D721Med (cell line): Measurements from ENCODE around the gene RNF34.

Experiments
- DNase-seq: peaks from one replicate; pipeline ENCODE4 v3.0.0; 2011; ENCODE audit warnings: low spot score; ENCODE audit not compliant: insufficient read length
- FAIRE-seq: peaks from 2 replicates; lab custom pipeline; 2011; peaks lifted over from hg19 to GRCh38; lab: Jason Lieb, UNC
- TF ChIP-seq, protein P1 (sequence below): IDR thresholded peaks from 2 replicates; pipeline ENCODE4 v1.5.1; 2012; ENCODE audit warnings: mild to moderate bottlenecking, control low read depth; ENCODE audit not compliant: insufficient read depth; ENCODE audit errors: missing control alignments

Gene RNF34

GRCh38 chr12:121440768-121441167, 40.9 kb downstream of the RNF34 start:
- DNase-seq (no peak), FAIRE-seq (no peak)
- TF ChIP-seq, protein P1, sequence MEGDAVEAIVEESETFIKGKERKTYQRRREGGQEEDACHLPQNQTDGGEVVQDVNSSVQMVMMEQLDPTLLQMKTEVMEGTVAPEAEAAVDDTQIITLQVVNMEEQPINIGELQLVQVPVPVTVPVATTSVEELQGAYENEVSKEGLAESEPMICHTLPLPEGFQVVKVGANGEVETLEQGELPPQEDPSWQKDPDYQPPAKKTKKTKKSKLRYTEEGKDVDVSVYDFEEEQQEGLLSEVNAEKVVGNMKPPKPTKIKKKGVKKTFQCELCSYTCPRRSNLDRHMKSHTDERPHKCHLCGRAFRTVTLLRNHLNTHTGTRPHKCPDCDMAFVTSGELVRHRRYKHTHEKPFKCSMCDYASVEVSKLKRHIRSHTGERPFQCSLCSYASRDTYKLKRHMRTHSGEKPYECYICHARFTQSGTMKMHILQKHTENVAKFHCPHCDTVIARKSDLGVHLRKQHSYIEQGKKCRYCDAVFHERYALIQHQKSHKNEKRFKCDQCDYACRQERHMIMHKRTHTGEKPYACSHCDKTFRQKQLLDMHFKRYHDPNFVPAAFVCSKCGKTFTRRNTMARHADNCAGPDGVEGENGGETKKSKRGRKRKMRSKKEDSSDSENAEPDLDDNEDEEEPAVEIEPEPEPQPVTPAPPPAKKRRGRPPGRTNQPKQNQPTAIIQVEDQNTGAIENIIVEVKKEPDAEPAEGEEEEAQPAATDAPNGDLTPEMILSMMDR, result no peak

- TF ChIP-seq, protein P1, result no peak
- DNase-seq (no peak), FAIRE-seq (no peak)
These were observed 41.6 kb downstream of the RNF34 start for GRCh38 chr12:121441555-121441954.

GRCh38 chr12:121442028-121442948, 42.4 kb downstream of the RNF34 start:
- FAIRE-seq, result no peak
- TF ChIP-seq, protein P1, result no peak
- DNase-seq, result no peak

DNA sequence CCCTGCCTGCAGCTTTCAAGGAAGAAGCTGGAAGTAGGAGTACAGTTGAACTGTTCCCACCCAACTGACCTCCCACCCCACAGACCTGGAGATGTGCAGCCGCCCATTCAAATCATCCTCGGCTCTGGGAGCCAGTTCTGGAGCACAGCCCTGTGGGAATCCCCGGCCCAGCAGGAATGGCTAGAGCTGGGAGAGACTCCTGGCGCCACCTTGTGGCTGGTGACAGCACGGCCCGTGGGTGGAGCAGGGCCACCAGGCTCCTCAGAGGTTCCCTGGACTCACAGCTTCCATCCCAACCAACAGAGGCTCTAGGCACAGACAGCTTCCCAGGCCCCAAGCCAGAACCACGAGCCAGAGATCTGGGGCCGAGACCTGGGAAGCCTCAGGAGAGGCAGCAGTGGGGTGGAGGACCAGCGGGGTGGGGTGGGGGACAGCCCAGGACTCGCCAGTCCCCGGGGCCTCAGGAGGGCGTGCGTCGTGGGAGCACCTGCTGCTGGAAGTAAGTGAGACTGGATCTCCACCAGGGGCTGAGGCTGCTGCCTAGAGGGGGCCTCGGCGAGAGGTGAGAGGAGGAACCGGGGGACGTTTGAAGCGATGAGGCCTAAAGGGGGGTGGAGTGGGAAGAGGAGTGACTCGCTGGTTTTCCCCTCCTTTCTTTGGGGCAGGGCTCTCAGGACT, 43.4 kb downstream of the RNF34 start:
- TF ChIP-seq, protein P1, result peak; percentile 81
- no peak for FAIRE-seq
- peak; percentile 97 for DNase-seq

DNA sequence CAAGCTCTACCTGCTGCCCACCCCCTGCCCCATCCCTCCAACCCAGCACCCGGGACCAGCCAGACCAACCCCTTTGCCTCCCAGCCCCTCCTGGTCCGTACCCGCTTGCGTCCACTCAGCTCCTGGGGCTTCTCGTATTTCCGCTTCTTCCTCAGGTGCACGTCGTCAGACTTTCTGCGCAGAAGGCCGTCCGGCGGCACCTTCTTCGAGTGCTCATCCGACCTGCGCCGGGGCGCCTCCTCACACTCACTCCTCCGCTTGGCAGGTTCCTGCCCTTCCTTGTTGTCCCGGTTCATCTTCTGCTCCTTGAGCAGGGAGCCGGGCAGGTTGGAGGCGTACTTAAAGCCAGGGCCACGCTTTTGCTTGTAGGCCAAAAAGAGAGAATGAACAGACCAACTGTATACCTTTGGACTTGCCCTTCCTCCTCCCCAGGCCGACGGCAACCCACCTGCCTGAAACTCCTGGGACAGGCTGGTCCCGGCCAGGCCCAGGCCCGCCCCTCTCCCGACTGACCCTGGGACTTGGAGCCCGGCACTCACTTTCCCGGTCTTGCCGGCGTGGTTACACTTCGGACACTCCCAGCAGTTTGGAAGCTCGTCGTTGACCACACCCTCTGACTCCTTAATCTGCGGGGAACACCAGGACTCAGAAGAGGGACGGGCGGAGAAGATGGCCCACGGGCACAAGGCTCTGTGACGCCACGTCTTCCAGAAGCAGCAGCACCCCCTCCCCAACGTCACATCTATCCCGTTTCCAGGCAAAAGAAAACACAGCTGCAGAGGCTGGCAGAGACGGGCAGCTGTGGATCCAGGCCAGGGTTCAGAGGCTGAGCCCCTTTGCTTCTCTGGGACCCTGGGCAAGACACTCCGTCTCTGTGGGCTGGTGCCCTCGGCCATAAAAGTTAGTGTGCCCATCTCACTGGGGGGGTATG, 44.3 kb downstream of the RNF34 start:
- DNase-seq (no peak), FAIRE-seq (no peak)
- TF ChIP-seq, protein P1, result no peak

GRCh38 chr12:121444842-121445202, 44.9 kb downstream of the RNF34 start:
- FAIRE-seq (no peak), DNase-seq (no peak)
- TF ChIP-seq, protein P1, result no peak
